Subcutaneous abdominal adipose tissue (tissue), 5 donors: ENCODE measurements around the gene LRBA.

Experiments
- H3K27ac ChIP-seq: one replicate; pipeline ENCODE4 v1.7.0; 2013; ENCODE audit warnings: low read depth, mild to moderate bottlenecking, inconsistent platforms, low read length, moderate library complexity
- H3K27me3 ChIP-seq, 5 donors: one replicate each; pipeline ENCODE4 v1.7.0; 2013; ENCODE audit warnings: low read length in 5 of 5, inconsistent platforms in 1 of 5; ENCODE audit not compliant: control insufficient read depth in 5 of 5, insufficient read depth in 4 of 5
- H3K36me3 ChIP-seq, 5 donors: one replicate each; pipeline ENCODE4 v1.7.0; 2013; ENCODE audit warnings: low read length in 5 of 5; ENCODE audit not compliant: control insufficient read depth in 5 of 5, insufficient read depth in 5 of 5
- H3K4me1 ChIP-seq, 5 donors: one replicate each; pipeline ENCODE4 v1.7.0; 2013; ENCODE audit warnings: low read length in 5 of 5, mild to moderate bottlenecking in 3 of 5, moderate library complexity in 1 of 5; ENCODE audit not compliant: control insufficient read depth in 5 of 5, insufficient read depth in 5 of 5
- H3K4me3 ChIP-seq, 5 donors: one replicate each; pipeline ENCODE4 v1.7.0; 2013; ENCODE audit warnings: low read length in 5 of 5, low read depth in 1 of 5
- H3K9ac ChIP-seq, 5 donors: one replicate each; pipeline ENCODE4 v1.7.0; 2013; ENCODE audit warnings: low read length in 5 of 5, mild to moderate bottlenecking in 4 of 5, moderate library complexity in 3 of 5
- H3K9me3 ChIP-seq, 5 donors: one replicate each; pipeline ENCODE4 v1.7.0; 2013; ENCODE audit warnings: low read length in 5 of 5; ENCODE audit not compliant: control insufficient read depth in 5 of 5
- donor health status: healthy.
- donor health status: healthy.
- donor health status: healthy.
- donor health status: healthy.
- donor health status: healthy.

LRBA gene

GRCh38 chr4:150579551-150580234, 435.4 kb downstream of the LRBA start:
- peak overlapping the region in 2 of 5 donors; percentile 17 to 20 for H3K9ac ChIP-seq
- H3K27ac ChIP-seq: no peak overlapping the region

GRCh38 chr4:150578745-150579501, 436.2 kb downstream of the LRBA start:
- peak overlapping the region in 3 of 5 donors; percentile 30 to 56 (median 53) for H3K4me3 ChIP-seq
- peaks cover 0 to 12% (median 8%) of the 10 kb centered on the region in 5 donors for H3K9me3 ChIP-seq
- H3K4me1 ChIP-seq: peaks cover 0 to 14% (median 13%) of the 10 kb centered on the region in 5 donors
- no peak overlapping the region for H3K27ac ChIP-seq
- peaks cover 0 to 8% (median 3%) of the 10 kb centered on the region in 5 donors for H3K27me3 ChIP-seq
- H3K9ac ChIP-seq: no peak overlapping the region
- H3K36me3 ChIP-seq: peaks cover 0 to 11% (median 2%) of the 10 kb centered on the region in 5 donors

More at GRCh38 chr4:150579551-150580234, 435.4 kb downstream of the LRBA start:
- Histone ChIP-seq H3K36me3 (peaks cover 0 to 11% (median 2%) of the 10 kb centered on the region in 5 donors), H3K4me1 (peaks cover 0 to 15% (median 13%) of the 10 kb centered on the region in 5 donors), H3K27me3 (peaks cover 0 to 8% (median 3%) of the 10 kb centered on the region in 5 donors), H3K4me3 (peak overlapping the region in 4 of 5 donors; percentile 30 to 63 (median 54)), H3K9me3 (peaks cover 0 to 12% (median 8%) of the 10 kb centered on the region in 5 donors)

DNA sequence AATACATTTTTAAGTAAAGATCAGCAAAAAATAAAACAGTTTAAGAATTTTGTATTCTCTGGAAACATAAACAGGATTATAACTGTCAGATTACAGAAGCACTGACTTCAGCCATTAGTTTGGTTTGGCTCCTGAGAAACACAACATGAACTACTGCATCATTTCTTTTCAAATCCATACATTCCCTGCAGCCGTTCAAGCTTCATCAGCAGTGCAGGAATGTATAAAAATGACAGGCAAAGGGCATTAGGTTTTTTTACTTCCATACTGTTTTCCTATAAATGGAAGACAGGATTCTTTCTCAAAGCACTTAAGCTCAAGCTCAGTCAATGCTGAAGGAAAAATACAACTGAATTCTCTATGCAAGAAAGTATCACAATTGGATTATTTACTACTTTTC, 437.3 kb downstream of the LRBA start:
- Histone ChIP-seq H3K4me1 (peaks cover 0 to 6% (median 4%) of the 10 kb centered on the region in 5 donors), H3K27ac (no peak overlapping the region), H3K27me3 (no peaks in the 10 kb centered on the region), H3K9ac (no peak overlapping the region), H3K9me3 (peaks cover 0 to 3% (median 0%) of the 10 kb centered on the region in 5 donors), H3K36me3 (peaks cover 0 to 1% (median 0%) of the 10 kb centered on the region in 5 donors), H3K4me3 (no peak overlapping the region)

- Histone ChIP-seq H3K36me3 (no peaks in the 10 kb centered on the region), H3K9ac (no peak overlapping the region), H3K4me1 (peaks cover 0 to under 1% (median 0%) of the 10 kb centered on the region in 5 donors), H3K9me3 (peaks cover 0 to under 1% (median 0%) of the 10 kb centered on the region in 5 donors), H3K27ac (no peak overlapping the region), H3K4me3 (no peak overlapping the region), H3K27me3 (no peaks in the 10 kb centered on the region)
Observed at GRCh38 chr4:150574678-150575077, 440.4 kb downstream of the LRBA start.

DNA sequence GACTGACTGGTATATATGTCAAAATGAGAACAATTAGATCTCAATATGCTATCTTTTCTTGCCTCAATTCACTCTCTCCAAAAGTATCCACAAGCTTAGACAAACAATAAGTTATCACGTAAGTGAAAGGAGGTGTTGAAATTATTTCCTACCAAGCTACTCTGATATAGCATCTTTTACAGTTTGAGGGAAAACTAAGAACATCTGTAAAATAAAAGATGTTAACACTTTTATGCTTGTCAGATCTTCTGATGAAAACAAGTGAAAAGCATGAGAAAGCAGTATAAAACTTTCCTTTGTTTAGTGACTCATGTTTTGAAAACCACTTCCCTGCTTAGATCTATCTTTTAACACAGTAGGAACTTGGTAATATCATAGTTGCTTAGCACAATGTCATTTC, 441.6 kb downstream of the LRBA start:
- Histone ChIP-seq H3K27ac (no peak overlapping the region), H3K9ac (no peak overlapping the region), H3K9me3 (no peaks in the 10 kb centered on the region), H3K36me3 (no peaks in the 10 kb centered on the region), H3K4me3 (no peak overlapping the region), H3K4me1 (no peaks in the 10 kb centered on the region), H3K27me3 (no peaks in the 10 kb centered on the region)

- H3K9ac ChIP-seq: no peak overlapping the region
- no peak overlapping the region for H3K27ac ChIP-seq
- H3K4me3 ChIP-seq: no peak overlapping the region
Observed at GRCh38 chr4:150572704-150573504, 442.2 kb downstream of the LRBA start.

GRCh38 chr4:150570862-150571261, 444.2 kb downstream of the LRBA start:
- Histone ChIP-seq H3K36me3 (no peaks in the 10 kb centered on the region), H3K4me1 (no peaks in the 10 kb centered on the region), H3K27me3 (no peaks in the 10 kb centered on the region), H3K9ac (no peak overlapping the region), H3K4me3 (no peak overlapping the region), H3K9me3 (no peaks in the 10 kb centered on the region), H3K27ac (no peak overlapping the region)

More at GRCh38 chr4:150572704-150573504, 442.2 kb downstream of the LRBA start:
- Histone ChIP-seq H3K36me3 (no peaks in the 10 kb centered on the region), H3K27me3 (no peaks in the 10 kb centered on the region), H3K9me3 (no peaks in the 10 kb centered on the region), H3K4me1 (no peaks in the 10 kb centered on the region)

GRCh38 chr4:150569998-150570535, 445.0 kb downstream of the LRBA start:
- H3K4me1 ChIP-seq: no peaks in the 10 kb centered on the region
- no peaks in the 10 kb centered on the region for H3K27me3 ChIP-seq
- H3K9ac ChIP-seq: no peak overlapping the region
- H3K4me3 ChIP-seq: no peak overlapping the region
- H3K36me3 ChIP-seq: no peaks in the 10 kb centered on the region
- H3K9me3 ChIP-seq: peaks cover 0 to 1% (median 0%) of the 10 kb centered on the region in 5 donors
- H3K27ac ChIP-seq: no peak overlapping the region

DNA sequence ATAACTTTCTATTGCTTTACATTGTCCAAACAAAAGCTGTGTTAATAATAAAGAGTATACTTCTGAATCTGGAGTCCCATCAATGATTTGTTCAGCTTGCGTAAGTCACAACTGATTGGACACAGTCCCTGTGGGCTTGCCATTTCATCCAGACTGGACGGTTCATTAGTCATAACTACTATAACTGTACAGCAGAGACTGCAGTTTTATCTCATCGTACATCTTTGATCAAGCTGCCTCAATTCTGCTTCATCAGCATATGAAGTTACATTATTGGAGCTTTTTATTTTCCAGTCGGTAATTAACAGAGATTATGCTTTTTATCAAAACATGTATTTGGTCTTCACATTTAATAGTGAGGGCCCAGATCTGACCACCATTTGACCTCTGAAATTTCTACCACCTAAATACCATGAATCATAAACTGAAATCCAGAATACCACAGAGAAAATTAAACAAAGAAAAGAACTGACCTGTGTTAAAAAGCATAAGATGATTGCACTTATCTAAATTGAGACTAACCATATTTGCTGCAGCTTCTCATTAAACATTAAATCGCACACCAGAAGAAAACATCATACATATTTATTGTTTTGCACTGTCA, 445.6 kb downstream of the LRBA start:
- H3K27me3 ChIP-seq: no peaks in the 10 kb centered on the region
- no peak overlapping the region for H3K9ac ChIP-seq
- H3K36me3 ChIP-seq: no peaks in the 10 kb centered on the region
- H3K27ac ChIP-seq: no peak overlapping the region
- H3K4me3 ChIP-seq: no peak overlapping the region
- peaks cover 0 to 3% (median 0%) of the 10 kb centered on the region in 5 donors for H3K9me3 ChIP-seq
- H3K4me1 ChIP-seq: no peaks in the 10 kb centered on the region
